A673 (cell line): ENCODE measurements around the gene SNRPD1. TPM values are rescaled to one million over a fixed set of nuclear protein-coding genes. Genes with fewer than 3 reads are reported as not detected.
"Not testable (repeated sequence)": the region's sequence is repeated elsewhere in the genome, so short reads cannot be mapped to it uniquely, and the experiment has no call there.

Experiments used
- BruUV-seq: library from RNA; stranded (reverse); fragments of 400-500 nt; replicated peaks from 2 replicates; lab custom pipeline; 2021; lab: Mats Ljungman, UMichigan
- CTCF ChIA-PET: fragments of 300-600 bp; sonication (Branson Sonifier 250); formaldehyde crosslinking; loops from one replicate; lab custom pipeline; 2022; ENCODE audit warnings: antibody characterized with exemption; lab: Charles Lee
- POLR2A ChIA-PET: fragments of 300-600 bp; sonication (Branson Sonifier 250); formaldehyde crosslinking; loops from one replicate; lab custom pipeline; 2022; ENCODE audit warnings: antibody characterized with exemption; ENCODE audit not compliant: low non-redundant PET; lab: Charles Lee
- DNase-seq: peaks from one replicate; pipeline ENCODE4 v3.0.0-alpha.2; 2015; ENCODE audit warnings: low spot score
- H3K27ac ChIP-seq: fragments of 200-600 bp; sonication (generic); 2 replicates; pipeline ENCODE4 v1.5.1; 2016; ENCODE audit warnings: mixed run types, low read depth, mild to moderate bottlenecking, mixed read lengths, antibody characterized with exemption, low read length; ENCODE audit not compliant: poor library complexity, severe bottlenecking
- H3K27me3 ChIP-seq: fragments of 200-600 bp; sonication (generic); replicated peaks from 2 replicates; pipeline ENCODE4 v1.6.1; 2017; ENCODE audit warnings: mixed run types, low read depth, mild to moderate bottlenecking, mixed read lengths, antibody characterized with exemption, low read length; ENCODE audit not compliant: insufficient read depth, poor library complexity
- H3K36me3 ChIP-seq: fragments of 200-600 bp; sonication (generic); 2 replicates; pipeline ENCODE4 v1.6.1; 2016; ENCODE audit warnings: mixed run types, mild to moderate bottlenecking, mixed read lengths, antibody characterized with exemption, low read length; ENCODE audit not compliant: insufficient read depth, poor library complexity, severe bottlenecking
- H3K4me1 ChIP-seq: fragments of 200-600 bp; sonication (generic); 2 replicates; pipeline ENCODE4 v1.6.1; 2017; ENCODE audit warnings: mixed run types, mild to moderate bottlenecking, mixed read lengths, antibody characterized with exemption, low read length; ENCODE audit not compliant: insufficient read depth, poor library complexity, severe bottlenecking
- H3K4me3 ChIP-seq: fragments of 200-600 bp; sonication (generic); 2 replicates; pipeline ENCODE4 v1.5.1; 2016; ENCODE audit warnings: low read depth, mixed run types, mild to moderate bottlenecking, mixed read lengths, low read length; ENCODE audit not compliant: poor library complexity, severe bottlenecking
- H3K9me3 ChIP-seq: fragments of 200-600 bp; sonication (generic); 2 replicates; pipeline ENCODE4 v1.6.1; 2016; ENCODE audit warnings: mixed run types, low read depth, mild to moderate bottlenecking, mixed read lengths, antibody characterized with exemption, low read length; ENCODE audit not compliant: poor library complexity, severe bottlenecking
- CTCF ChIP-seq: fragments of 300-800, 200-600 bp; sonication (generic); conservative IDR thresholded peaks from 2 replicates; pipeline ENCODE4 v1.5.1; 2017; ENCODE audit warnings: low read depth, mild to moderate bottlenecking, antibody characterized with exemption, low read length, moderate library complexity, mixed read lengths
- EZH2 ChIP-seq: fragments of 200-600 bp; sonication (generic); IDR thresholded peaks from 2 replicates; pipeline ENCODE4 v1.6.1; 2017; ENCODE audit warnings: borderline replicate concordance, low read depth, mild to moderate bottlenecking, mixed read lengths, antibody characterized with exemption, low read length; ENCODE audit not compliant: poor library complexity, severe bottlenecking
- intact Hi-C: fragments of 100-400 bp; cut with micrococcal nuclease; formaldehyde crosslinking; loops from one replicate; pipeline ENCODE4 v1.10.0; 2022; ENCODE audit not compliant: unreplicated experiment
- total RNA-seq: library from RNA; stranded (reverse); gene quantifications from 2 replicates; pipeline ENCODE4 v1.2.3, GENCODE V29; 2021

Gene SNRPD1
- total RNA-seq, 1 experiment from 2014 or later: 167 TPM

- no peak for DNase-seq
- no peaks in the 10 kb centered on the region for H3K27me3 ChIP-seq
- no peak overlapping the region for H3K27ac ChIP-seq
- peaks cover 16% of the 10 kb centered on the region for H3K36me3 ChIP-seq
- intact Hi-C loops: no loop called here
- no TSS peak for BruUV-seq
- TF ChIP-seq EZH2: no peak
- no peak for TF ChIP-seq CTCF
- CTCF ChIA-PET: no interaction called here
- H3K4me3 ChIP-seq: no peak overlapping the region
- no peaks in the 10 kb centered on the region for H3K9me3 ChIP-seq
- POLR2A ChIA-PET: no interaction called here
- no peaks in the 10 kb centered on the region for H3K4me1 ChIP-seq
Observed at GRCh38 chr18:21638822-21639221, 26.7 kb downstream of the SNRPD1 start.

GRCh38 chr18:21640375-21640774, 28.3 kb downstream of the SNRPD1 start:
- H3K4me1 ChIP-seq, H3K9me3 ChIP-seq, H3K36me3 ChIP-seq, intact Hi-C loops, H3K4me3 ChIP-seq, H3K27me3 ChIP-seq, CTCF ChIA-PET, BruUV-seq, H3K27ac ChIP-seq, DNase-seq: not testable (repeated sequence)
- POLR2A ChIA-PET: interaction anchor here (0.7 kb wide), 1 partner anchor 107 kb away, joined by 4 read pairs; no protein-coding TSS in a partner anchor

- Histone ChIP-seq H3K36me3 (peaks cover 2% of the 10 kb centered on the region), H3K4me3 (no peak overlapping the region), H3K9me3 (no peaks in the 10 kb centered on the region), H3K4me1 (no peaks in the 10 kb centered on the region), H3K27ac (no peak overlapping the region), H3K27me3 (no peaks in the 10 kb centered on the region)
- TF ChIP-seq EZH2 (no peak), CTCF (no peak)
- ChIA-PET CTCF (no interaction called here), POLR2A (no interaction called here)
- BruUV-seq: no TSS peak
- DNase-seq: no peak
- intact Hi-C loops: no loop called here
Observed at GRCh38 chr18:21650311-21650710, 38.2 kb downstream of the SNRPD1 start.

GRCh38 chr18:21652073-21652472, 40.0 kb downstream of the SNRPD1 start:
- Histone ChIP-seq H3K4me1 (no peaks in the 10 kb centered on the region), H3K4me3 (no peak overlapping the region), H3K36me3 (peaks cover 2% of the 10 kb centered on the region), H3K9me3 (no peaks in the 10 kb centered on the region), H3K27me3 (no peaks in the 10 kb centered on the region), H3K27ac (no peak overlapping the region)
- TF ChIP-seq EZH2: no peak
- TF ChIP-seq CTCF: no peak
- CTCF ChIA-PET: no interaction called here
- intact Hi-C loops: no loop called here
- DNase-seq: no peak
- BruUV-seq: no TSS peak
- POLR2A ChIA-PET: no interaction called here
